Right renal cortex interstitium (tissue), 3 donors: ENCODE data around the gene AQP6. TPM values are rescaled to one million over a fixed set of nuclear protein-coding genes. Genes with fewer than 3 reads are reported as not detected.

Experiments
- DNase-seq, 3 donors: peaks; one replicate each; pipeline ENCODE4 v3.0.0-alpha.2; 2013; ENCODE audit warnings: low read depth in 3 of 3, low spot score in 2 of 3
- polyA plus RNA-seq, 3 donors: library from polyadenylated mRNA; unstranded; fragments of 120-200 nt; gene quantifications; one replicate each; pipeline ENCODE4 v1.2.1, GENCODE V29; 2013; ENCODE audit not compliant: insufficient read length in 3 of 3

The AQP6 gene
- polyA plus RNA-seq, 3 donors: 16.1 to 19.3 (median 18.4) TPM

DNA sequence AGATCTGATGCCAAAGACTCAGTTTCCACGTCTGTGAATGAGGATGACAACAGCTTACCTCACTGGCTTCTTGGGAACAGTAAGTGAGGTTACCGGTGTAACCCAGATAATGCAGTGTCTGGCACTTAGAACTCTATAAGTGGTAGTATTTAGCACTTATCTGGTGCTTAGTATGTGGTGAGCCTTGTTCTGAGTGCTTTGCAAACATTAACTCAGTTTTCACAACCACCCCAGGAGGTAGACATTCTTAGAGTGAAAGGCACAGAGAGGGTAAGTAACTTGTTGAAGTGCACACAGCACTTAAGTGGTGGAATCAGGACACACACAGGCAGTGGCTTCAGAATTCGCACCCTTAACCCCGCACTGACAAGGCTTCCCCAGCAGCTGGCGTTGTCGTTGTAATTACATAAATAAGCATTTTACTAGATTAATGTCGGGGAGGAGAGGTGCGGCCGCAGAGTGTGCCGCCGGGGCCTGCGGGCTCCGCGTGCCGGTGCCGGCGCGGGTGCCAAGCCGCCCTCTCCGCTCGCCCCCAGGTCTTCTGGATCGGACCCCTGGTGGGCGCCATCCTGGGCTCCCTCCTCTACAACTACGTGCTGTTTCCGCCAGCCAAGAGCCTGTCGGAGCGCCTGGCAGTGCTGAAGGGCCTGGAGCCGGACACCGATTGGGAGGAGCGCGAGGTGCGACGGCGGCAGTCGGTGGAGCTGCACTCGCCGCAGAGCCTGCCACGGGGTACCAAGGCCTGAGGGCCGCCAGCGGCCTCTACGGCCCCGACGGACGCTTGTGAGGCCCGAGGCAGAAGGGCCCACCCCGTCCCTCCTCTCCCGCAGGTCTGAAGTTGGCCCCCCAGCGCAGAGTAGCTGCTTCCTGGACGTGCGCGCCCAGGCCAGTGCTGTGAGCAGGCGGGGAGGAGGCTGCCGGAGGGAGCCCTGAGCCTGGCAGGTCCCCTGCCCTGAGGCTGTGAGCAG is 17.6 kb upstream of the AQP6 start:
- no peak for DNase-seq

DNA sequence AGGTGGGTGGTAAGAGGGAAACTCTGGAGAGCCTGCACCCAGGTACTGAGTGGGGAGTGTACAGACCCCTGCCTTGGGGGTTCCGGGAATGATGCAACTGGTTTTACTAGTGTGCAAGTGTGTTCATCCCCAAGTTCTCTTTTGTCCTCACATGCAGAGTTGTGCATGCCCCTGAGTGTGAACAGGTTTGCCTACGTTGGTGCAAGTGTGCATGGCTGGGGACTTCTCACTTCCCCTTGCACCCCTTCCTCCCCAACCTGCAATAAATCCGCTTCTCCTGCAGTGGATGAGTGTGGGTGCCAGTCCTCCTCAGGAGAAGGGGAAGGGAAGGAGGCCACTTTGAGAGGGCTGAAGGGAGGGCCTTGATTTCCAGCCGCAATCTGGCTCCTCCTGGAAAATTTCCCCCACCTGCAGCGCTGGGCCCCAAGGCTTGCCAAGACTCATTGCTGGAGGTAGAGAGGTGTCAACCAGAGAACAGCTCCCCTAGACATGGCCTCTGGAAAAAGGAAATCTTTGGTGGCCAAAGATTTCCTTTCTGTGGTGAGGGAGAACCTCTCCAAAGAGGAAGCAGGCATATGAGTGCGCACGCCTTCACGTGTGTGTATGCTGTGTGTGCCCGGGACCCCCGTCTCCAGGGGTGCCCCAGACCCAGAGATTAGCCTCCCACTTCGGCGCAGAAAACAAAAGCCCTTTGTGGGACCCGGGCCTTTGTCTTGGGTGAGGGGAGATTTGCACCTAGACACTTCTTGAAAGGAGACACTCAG is 16.7 kb upstream of the AQP6 start:
- no peak for DNase-seq

DNA sequence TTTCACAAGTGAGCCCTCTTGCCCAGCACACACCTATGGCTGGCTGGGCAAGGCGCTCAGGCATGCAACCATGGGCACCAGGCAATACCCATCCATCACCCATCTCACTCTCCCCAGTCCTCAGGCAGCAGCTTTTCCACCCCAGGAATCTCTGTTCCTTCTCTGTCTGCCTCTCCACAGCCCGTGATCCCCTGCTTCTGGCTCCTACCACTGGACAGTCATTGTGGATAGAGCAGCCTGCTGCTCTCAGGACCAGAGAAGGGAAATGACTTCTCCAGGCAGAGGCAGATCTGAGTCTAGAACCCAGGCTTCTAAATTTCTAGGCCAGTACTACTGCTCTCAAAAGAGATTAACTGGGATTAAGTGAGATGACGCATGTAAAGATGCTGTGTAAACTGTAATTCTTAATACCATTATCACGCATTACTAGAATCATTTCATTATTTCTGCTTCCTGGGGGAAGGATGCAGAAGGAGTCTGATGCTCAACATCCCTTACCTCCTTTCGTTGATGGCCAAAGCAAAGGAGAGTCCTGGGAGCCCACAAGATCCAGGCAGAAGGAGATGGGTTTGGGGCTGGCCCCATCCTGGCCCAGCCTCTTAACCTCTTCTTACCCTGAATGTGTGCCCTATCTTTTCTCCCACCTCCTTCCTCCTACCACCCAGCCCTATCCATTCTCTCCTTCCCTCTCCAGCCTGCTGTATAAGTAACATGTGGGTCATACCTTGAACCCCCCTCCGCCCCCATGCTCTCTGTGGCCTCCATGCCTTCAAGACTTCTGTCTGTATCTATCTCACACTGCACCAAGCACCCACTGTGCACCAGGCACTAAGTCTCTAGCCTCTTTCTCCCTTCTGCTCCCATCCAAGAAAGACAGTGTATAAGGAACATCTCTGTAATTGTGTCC is 15.8 kb upstream of the AQP6 start:
- DNase-seq: no peak

DNA sequence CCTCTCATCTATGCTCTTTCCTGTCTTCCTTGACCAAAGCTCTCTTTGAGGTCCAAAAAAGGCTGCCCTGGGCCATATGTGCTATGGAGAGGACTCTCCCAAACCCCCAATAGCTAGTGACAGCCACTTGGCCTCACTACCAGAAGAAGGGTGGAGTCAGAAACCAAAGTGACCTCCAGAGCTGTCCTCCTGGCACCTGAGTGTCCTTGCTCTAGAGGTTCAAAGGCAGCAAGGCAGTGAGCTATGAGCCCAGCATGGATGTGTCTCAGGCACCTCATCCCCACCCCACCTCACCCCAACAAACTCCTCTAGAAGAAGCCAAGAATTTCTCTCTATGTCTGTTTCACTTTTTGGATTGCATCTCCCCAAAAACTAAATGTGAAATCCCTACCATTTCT is 15.2 kb upstream of the AQP6 start:
- DNase-seq: no peak

DNA sequence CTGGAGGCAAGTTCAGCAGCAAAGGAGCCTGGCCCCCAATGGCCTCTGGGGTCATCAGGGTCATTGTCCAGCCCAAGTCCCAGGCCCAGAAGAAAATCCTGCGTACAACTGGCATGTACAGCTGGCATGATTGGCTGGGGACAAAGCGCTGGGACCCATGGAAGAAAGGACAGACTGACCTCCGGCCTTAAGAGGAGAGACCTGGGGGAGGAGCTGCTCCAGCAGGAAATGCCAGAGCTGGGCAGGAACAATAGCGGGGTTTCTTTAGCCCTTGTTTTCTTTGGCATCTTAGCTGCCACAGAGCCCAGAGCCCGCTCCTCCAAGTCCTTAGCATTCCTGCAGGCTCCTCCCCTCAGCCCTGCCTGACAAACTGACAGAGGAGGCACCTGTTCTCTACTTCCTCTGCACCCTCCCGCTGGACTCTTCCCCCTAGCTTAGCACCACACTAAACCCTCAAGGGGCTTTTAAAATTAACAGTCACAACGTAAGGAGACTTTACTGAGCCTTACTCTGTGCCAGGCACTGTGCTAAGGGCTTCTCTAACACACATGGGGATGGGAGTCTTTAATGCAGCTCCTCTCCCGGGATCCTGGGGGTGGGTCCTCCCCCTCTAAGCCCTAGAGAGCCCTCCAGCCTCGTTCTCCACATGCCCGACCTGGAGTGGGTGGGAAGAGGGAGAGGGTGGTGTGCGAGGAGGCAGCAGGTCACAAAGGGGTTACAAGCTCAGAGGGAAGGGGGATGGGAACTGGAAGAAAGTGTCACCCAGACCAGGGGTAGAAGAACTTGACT is 12.9 kb upstream of the AQP6 start:
- DNase-seq: no peak

DNA sequence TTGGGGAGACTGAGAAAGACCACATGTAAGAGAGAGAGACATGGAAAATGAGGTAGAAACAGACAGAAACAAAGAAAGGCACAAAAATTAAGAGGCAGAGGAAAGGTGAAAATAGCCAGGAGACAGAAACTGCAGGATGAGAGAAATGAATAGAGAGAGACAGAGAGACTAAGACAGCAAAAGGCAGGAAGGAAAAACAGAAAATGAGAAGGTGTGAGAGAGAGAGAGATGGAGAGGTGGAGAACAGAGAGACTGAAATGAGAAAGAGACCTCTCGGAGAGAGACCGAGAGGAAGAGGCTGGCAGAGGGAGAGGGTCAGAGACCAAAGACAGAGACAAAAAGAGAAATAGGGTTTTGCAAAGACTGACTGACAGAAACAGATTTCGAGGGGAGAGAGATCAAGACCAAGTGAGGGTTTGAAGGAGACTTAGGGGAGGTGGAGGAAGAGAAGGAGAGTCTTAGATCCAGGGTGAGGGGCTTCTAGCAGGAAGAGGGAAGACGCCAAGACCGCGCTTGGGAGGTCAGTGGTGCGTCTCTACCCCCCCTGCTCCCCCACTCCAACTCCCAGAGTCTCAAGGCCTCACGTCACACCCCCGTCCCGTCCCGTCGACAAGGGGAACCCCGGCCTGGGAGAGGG is 12.2 kb upstream of the AQP6 start:
- no peak for DNase-seq

DNA sequence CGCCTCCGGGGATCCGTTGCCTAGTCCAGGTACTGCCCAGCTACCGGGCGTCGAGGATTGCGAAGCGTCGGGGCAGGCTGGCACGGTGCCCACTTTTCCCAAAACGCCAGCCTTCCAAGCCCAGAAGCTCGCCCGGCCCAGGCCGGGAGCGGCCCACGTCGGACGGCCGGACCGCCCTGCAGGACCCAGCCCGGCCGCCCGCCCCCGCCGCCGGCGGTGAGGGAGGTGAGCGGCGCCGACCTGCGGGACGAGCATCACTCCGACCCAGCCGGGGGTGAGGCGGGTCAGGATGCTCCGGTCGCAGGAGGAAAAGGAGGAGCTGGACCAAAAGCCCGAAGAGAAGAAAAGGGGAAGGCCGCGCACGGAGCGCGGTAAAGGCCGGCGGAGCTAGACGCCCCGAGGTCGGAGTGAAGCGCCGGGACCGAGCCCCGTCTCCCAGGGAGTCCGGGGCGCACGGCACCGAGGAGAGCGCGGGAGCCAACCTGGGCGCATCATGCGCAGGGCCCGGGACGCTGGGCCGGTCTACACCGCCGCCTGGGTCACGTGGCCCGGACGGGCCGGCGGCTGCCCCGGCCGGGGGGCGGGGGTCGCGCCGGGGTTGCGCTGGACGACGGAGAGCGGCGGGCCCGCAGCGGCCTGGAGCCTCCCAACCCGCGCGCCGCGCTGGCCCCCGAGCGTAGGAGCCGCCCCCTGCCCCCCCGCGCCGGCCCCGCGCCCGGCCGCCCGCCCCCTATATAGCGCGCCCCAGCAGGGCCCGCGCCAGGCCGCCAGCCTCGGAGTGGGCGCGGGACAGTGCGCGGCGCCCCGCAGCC is 11.4 kb upstream of the AQP6 start, which contains the start of gene AQP5:
TSS of gene AQP5 (plus strand) at position 762 of the 812 bp plus-strand sequence. CDS start 146 bp downstream, outside the sequence.
- DNase-seq: no peak

DNA sequence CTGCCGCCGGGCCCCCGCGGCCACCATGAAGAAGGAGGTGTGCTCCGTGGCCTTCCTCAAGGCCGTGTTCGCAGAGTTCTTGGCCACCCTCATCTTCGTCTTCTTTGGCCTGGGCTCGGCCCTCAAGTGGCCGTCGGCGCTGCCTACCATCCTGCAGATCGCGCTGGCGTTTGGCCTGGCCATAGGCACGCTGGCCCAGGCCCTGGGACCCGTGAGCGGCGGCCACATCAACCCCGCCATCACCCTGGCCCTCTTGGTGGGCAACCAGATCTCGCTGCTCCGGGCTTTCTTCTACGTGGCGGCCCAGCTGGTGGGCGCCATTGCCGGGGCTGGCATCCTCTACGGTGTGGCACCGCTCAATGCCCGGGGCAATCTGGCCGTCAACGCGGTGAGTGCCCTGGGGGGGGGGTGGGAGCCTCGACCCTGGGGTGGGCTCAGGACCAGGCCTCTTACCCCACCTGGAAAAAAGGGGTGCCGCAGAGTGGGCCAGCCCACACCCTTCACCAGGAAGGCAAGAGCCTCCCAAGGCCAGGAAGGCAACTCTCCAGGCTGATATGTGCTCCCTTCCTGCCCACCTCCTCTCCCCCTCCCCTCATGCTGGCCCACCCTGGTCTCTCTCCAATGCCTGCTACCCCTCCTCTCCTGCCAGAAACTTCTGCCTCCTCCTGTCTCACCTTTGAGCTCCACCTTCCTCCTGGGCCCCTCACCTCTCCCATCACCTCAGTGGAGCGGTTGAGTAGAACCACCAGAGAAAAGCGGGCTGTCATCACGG is 10.6 kb upstream of the AQP6 start:
- no peak for DNase-seq

DNA sequence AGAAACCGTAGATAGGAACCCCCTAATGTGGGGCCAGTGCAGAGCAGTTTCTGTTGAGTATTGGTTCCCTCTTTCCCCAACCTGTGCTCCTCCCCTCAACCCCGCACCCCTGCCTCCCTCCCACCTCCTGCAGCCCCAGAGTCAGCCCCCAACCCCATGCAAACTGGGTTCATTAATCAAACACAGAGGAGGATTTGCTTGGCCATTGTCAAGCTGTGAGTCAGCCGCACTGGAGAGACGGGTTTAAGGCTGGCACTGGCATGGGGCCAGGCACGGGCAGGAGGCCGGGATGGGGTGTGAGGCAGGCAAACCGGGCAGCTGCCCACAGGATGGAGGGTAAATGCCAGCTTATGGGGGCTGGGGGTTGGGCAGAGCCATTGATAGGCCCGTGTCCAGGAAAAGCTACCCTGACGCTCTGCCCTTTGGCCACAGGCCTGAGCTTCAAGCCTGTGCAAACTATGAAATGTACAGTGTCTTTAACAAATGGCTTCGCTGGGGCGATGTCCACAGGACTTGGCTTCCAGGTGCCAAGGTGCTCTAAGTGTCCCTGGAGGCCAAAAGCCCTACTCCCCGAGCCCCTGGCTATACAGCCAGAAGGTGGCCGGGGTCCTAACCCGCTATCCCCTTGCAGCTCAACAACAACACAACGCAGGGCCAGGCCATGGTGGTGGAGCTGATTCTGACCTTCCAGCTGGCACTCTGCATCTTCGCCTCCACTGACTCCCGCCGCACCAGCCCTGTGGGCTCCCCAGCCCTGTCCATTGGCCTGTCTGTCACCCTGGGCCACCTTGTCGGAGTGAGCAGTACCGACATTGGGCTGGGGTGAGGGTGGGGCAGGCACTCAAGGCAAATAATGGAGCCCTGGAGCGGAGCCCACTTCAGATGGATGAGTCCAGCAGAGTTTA is 9.6 kb upstream of the AQP6 start:
- no peak for DNase-seq

DNA sequence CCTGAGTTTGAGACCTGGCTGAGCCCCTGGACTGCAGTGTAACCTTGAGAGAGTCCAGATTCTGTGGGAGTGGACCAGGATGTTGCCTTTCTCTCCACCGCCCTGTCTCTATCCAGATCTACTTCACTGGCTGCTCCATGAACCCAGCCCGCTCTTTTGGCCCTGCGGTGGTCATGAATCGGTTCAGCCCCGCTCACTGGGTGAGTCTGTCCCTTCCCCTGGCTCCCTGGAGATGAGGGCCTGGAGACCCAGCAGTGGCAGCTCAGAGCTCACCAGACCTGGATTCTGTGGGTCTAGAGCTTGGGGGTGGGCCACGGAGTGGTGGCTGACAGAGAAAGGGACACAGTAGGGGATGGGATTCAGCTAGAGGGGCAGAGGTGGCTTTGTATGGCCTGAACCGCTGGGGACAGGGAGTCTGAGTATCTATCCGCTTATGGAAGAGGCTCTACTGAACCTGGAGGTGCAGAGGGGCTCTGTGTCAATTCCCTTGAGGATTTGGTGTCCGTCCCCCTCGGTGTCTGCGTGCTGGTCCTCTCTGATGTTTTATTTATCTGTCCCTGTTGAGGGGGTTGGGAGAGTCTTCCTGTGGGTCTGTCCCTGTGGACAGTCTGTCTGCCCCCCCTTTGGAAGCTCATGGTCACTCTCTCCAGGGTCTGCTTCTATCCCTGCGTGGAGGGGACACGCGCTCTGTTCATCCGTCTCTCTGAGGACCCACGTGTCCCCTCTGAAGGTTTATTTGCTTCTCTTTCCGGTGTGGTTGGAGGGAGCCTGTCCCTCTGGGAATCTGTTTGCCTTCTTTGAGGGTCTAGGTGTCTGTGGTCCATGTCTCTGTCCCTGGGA is 8.6 kb upstream of the AQP6 start:
- no peak for DNase-seq

DNA sequence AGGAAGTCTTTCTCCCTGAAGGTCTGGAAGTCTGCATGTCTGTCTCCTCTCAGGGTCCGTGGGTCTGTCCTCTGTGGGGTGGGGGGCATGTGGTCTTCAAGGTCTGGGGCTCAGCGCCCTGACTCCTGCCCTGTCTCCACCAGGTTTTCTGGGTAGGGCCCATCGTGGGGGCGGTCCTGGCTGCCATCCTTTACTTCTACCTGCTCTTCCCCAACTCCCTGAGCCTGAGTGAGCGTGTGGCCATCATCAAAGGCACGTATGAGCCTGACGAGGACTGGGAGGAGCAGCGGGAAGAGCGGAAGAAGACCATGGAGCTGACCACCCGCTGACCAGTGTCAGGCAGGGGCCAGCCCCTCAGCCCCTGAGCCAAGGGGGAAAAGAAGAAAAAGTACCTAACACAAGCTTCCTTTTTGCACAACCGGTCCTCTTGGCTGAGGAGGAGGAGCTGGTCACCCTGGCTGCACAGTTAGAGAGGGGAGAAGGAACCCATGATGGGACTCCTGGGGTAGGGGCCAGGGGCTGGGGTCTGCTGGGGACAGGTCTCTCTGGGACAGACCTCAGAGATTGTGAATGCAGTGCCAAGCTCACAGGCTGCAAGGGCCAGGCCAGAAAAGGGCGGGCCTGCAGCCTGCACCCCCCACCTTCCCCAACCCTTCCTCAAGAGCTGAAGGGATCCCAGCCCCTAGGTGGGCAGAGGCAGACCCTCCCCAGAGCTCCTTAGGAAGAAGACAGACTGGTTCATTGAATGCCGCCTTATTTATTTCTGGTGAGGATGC is 7.7 kb upstream of the AQP6 start:
- DNase-seq: no peak

DNA sequence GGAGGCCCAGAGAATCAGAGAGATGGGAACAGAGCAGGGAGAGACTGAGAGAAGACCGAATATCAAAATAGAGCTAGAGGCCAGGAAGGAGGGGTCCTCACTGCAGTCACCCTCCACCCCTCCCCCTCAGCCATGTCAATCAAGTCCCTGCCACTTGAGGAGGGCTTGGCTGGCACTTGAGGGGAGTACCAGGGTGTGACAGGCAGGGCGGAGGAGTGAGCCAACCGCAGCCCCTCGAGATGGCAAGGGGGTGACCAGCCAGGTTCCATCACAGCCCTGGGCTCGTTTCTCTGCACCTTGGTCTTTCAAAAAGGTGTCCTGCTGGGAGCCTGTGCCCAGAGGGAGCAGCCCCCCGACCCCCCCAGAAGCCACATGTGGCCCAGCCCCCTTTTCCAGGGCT is 6.9 kb upstream of the AQP6 start:
- no peak for DNase-seq

DNA sequence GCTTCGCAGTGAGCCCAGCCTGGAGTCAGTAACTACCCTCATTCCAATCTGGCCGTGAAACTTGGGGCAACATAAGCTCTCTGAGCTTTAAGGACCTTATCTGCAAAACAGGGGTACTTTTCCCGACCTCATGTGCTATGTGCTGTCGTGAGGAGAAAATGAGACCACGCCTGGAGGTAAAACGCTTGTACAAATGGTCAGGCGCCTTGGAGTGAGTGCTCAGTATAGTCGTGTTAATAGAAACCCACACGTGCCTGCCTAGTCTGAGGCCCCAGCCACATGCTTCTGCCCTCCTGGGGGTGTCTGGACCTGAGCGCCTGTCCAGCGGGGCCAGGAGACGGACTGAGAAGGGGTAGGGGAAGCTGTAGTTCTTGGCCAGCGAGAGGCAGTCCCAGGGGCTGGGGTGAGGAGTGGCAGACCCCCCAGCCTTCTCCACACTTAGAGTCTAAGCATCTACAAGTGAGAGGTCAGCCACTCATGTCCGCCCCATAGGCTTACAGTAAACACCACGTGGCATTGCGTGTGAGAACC is 6.2 kb upstream of the AQP6 start:
- DNase-seq: no peak

DNA sequence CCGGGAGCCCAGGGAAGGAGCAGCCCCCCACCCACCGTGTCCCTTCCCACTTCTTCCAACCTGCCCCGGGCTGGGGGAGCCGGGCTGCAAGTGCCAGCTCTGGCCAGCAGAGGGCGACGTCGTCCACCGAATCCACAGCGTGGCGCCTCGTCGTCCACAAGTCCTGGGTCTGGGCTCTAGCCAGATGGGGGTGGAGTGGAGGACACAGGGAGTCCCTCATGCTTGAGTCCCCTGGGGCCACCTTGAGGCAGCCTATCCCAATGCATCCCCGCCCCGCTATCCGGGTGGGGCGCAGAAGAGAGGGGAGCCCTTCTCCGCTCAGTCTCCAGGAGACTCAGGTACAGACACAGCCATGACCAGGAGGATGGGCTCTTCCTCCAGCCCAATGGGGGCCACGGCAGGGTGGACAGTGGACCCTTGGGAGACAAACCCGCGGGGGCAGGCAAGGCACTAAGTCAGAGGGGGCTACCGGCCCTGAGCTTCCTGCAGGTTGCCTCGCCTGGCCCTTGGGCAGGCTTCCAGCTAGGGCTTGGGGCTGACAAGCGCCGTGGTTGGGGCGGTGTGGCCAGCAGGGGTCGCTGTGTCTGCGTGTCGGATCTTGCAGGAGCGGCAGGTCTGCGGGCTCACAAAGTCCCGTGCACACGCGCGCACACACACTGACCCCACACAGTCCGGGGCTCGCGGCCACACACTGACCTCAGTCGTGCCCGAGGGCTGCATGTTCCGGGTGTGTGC is 5.5 kb upstream of the AQP6 start:
- DNase-seq: peak; percentile 74 to 78 (median 75)
